ENCODE results near the gene XIRP1.

GRCh38 chr3:39222939-39223338 is 30.5 kb upstream of the XIRP1 start:
- no peak for TF ChIP-seq ZFP30 (CRISPR knock-in tag; IDR thresholded peaks at IDR 0.05)
- no peak for TF ChIP-seq RARB (CRISPR knock-in tag; IDR thresholded peaks at IDR 0.05)
- no peak for TF ChIP-seq BACH2 (CRISPR knock-in tag; IDR thresholded peaks at IDR 0.05; ENCODE audit: borderline replicate concordance)
- no peak for TF ChIP-seq ESRRG (CRISPR knock-in tag; IDR thresholded peaks at IDR 0.05)
- TF ChIP-seq CREB5 (CRISPR knock-in tag; IDR thresholded peaks at IDR 0.05; ENCODE audit: low read depth) = no peak
- TF ChIP-seq TCF4 (CRISPR knock-in tag; IDR thresholded peaks at IDR 0.05; ENCODE audit: borderline replicate concordance) = no peak
- no peak for TF ChIP-seq CSDC2 (CRISPR knock-in tag; IDR thresholded peaks at IDR 0.05)
- no peak for TF ChIP-seq ZNF70 (CRISPR knock-in tag; IDR thresholded peaks at IDR 0.05)
- TF ChIP-seq GLIS3 (CRISPR knock-in tag; IDR thresholded peaks at IDR 0.05) = no peak
- TF ChIP-seq ZC3H10 (CRISPR knock-in tag; IDR thresholded peaks at IDR 0.05) = no peak
- TF ChIP-seq PPARA (CRISPR knock-in tag; IDR thresholded peaks at IDR 0.05; ENCODE audit: borderline replicate concordance) = no peak
- no peak for TF ChIP-seq ZNF565 (CRISPR knock-in tag; conservative IDR thresholded peaks at IDR 0.05; ENCODE audit: low read depth)
- no peak for TF ChIP-seq CSRNP3 (CRISPR knock-in tag; IDR thresholded peaks at IDR 0.05)
- TF ChIP-seq ZNF8 (CRISPR knock-in tag; IDR thresholded peaks at IDR 0.05) = no peak
